ENCODE data around the gene RARA.

- TF ChIP-seq TAF1 (IDR thresholded peaks at IDR 0.05; ENCODE audit: low read depth) = no peak
- TF ChIP-seq EZH2 (IDR thresholded peaks at IDR 0.05; ENCODE audit: borderline replicate concordance, insufficient read depth, low read length, poor library complexity, severe bottlenecking) = no peak
- TF ChIP-seq CTCF (IDR thresholded peaks at IDR 0.05; ENCODE audit: poor library complexity, severe bottlenecking) = no peak
These were observed 49.5 kb upstream of the RARA start for GRCh38 chr17:40259505-40259904.
